Gastroesophageal sphincter (tissue), 4 donors: ENCODE results near the gene EFCAB13. TPM values are rescaled to one million over a fixed set of nuclear protein-coding genes. Genes with fewer than 3 reads are reported as not detected.

Experiments used
- ATAC-seq: fragments of 150-250 bp; one replicate; pipeline ENCODE4 v1.9.1; 2016; ENCODE audit warnings: mild to moderate bottlenecking, moderate library complexity
- H3K27ac ChIP-seq, 4 donors: fragments of 200-600 bp; sonication (generic) in 3 of 4; 1 replicate in 3 of 4; 2 replicates in 1 of 4; pipeline ENCODE4 v1.5.1; 2016 to 2019
- H3K27me3 ChIP-seq: fragments of 200-600 bp; sonication (generic); one replicate; pipeline ENCODE4 v1.5.1; 2019
- H3K36me3 ChIP-seq, 2 donors: fragments of 200-600 bp; sonication (generic); one replicate each; pipeline ENCODE4 v1.5.1; 2019; ENCODE audit warnings: control low read depth in 1 of 2
- H3K4me1 ChIP-seq, 3 donors: fragments of 200-600 bp; sonication (generic); 1 replicate in 2 of 3; 2 replicates in 1 of 3; pipeline ENCODE4 v1.5.1; 2016 to 2019; ENCODE audit warnings: control low read depth in 2 of 3
- H3K4me3 ChIP-seq, 2 donors: fragments of 200-600 bp; sonication (generic); one replicate each; pipeline ENCODE4 v1.5.1; 2019; ENCODE audit warnings: mild to moderate bottlenecking in 1 of 2, moderate library complexity in 1 of 2
- H3K9me3 ChIP-seq, 3 donors: fragments of 200-600 bp; sonication (generic); one replicate each; pipeline ENCODE4 v1.5.1; 2017 to 2019; ENCODE audit warnings: control low read depth in 2 of 3
- EP300 ChIP-seq: sonication (generic); formaldehyde crosslinking; IDR thresholded peaks from one replicate; pipeline ENCODE4 v1.6.1; 2017; ENCODE audit warnings: antibody characterized with exemption, mild to moderate bottlenecking
- POLR2A ChIP-seq, 2 donors: fragments of 450-650 bp; IDR thresholded peaks; one replicate each; pipeline ENCODE4 v1.6.1; 2017; ENCODE audit warnings: antibody characterized with exemption in 2 of 2, mild to moderate bottlenecking in 2 of 2, moderate library complexity in 1 of 2
- POLR2AphosphoS5 ChIP-seq: sonication (generic); formaldehyde crosslinking; IDR thresholded peaks from one replicate; pipeline ENCODE4 v1.6.1; 2017; ENCODE audit warnings: antibody characterized with exemption
- WGBS, 2 donors: methylation state at CpG; one replicate each; pipeline ENCODE4 v1.1.5; 2018; ENCODE audit warnings: low coverage in 1 of 2; 5-methylcytosine and 5-hydroxymethylcytosine counted together
- total RNA-seq, 4 donors: library from RNA; depleted of rRNA; stranded (reverse); fragments of >200 nt; gene quantifications; one replicate each; pipeline ENCODE4 v1.1.0, GENCODE V29; 2016
- TF ChIP-seq, protein P1 (sequence below), 4 experiments: fragments of 200-600 bp in 2 of 4; fragments of 450-650 bp in 2 of 4; sonication (generic) in 1 of 4; IDR thresholded peaks; one replicate each; pipeline ENCODE4 v1.5.1; 2017 to 2019; ENCODE audit warnings: antibody characterized with exemption in 4 of 4, mild to moderate bottlenecking in 2 of 4, moderate library complexity in 2 of 4

Gene EFCAB13
- total RNA-seq, 4 donors from 2014 or later = 7.0 to 14.5 (median 8.6) TPM

DNA sequence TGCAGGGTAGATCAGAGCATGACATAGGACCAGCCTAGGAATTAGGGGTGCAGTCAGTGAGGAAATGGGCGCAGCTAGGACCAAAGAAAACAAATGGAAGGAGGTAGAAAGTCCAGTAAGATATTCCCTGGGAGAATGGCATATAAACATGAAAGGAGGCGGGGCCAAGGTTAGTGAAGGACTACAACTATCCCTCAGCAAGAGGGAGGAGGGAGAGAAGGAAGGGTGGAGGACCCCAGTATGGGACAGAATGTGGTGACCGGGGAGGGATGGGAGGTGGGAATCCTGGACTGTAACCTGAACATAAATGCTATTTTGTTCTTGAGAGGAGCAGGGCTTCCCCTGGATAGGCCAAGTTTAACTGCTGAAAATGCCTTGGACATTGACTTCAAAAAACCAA, 47.3 kb upstream of the EFCAB13 start:
- WGBS, 2 donors = 76 to 91% methylated on average over 2 to 3 of the region's 3 CpGs
- peak overlapping the region; percentile 85 to 97 (median 92) for H3K27ac ChIP-seq
- no peak for TF ChIP-seq EP300
- no peak overlapping the region for H3K4me3 ChIP-seq
- H3K27me3 ChIP-seq = no peaks in the 10 kb centered on the region
- ATAC-seq = no peak
- no peaks in the 10 kb centered on the region for H3K36me3 ChIP-seq
- H3K4me1 ChIP-seq = peaks cover 39 to 85% (median 61%) of the 10 kb centered on the region in 3 donors
- H3K9me3 ChIP-seq = no peaks in the 10 kb centered on the region

DNA sequence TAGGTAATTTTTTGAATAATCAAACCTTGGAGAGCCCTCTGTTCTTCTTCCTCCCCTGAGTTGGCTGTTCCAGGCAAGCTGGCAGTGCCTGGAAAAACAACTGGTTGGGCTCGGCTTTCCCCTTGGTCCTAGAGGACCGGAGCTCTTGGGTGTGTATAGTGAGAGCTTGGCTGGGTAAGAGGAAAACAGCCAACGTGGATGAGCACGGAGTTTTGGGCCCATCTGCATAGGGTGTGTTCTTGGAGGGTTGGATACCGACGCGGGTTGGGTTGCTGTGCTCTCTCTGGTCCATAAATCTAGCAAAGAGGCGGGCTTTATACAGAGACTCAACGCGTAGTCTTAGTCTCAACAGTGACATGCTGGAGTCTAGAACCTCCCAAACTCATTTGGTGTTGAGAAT, 46.9 kb upstream of the EFCAB13 start:
- H3K27ac ChIP-seq = peak overlapping the region; percentile 85 to 97 (median 92)
- ATAC-seq = peak; percentile 43
- TF ChIP-seq POLR2A (IDR thresholded peaks at IDR 0.05) = no peak
- TF ChIP-seq, protein P1, sequence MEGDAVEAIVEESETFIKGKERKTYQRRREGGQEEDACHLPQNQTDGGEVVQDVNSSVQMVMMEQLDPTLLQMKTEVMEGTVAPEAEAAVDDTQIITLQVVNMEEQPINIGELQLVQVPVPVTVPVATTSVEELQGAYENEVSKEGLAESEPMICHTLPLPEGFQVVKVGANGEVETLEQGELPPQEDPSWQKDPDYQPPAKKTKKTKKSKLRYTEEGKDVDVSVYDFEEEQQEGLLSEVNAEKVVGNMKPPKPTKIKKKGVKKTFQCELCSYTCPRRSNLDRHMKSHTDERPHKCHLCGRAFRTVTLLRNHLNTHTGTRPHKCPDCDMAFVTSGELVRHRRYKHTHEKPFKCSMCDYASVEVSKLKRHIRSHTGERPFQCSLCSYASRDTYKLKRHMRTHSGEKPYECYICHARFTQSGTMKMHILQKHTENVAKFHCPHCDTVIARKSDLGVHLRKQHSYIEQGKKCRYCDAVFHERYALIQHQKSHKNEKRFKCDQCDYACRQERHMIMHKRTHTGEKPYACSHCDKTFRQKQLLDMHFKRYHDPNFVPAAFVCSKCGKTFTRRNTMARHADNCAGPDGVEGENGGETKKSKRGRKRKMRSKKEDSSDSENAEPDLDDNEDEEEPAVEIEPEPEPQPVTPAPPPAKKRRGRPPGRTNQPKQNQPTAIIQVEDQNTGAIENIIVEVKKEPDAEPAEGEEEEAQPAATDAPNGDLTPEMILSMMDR (IDR thresholded peaks at IDR 0.05) = no peak
- no peak for TF ChIP-seq POLR2AphosphoS5
- no peak for TF ChIP-seq EP300
- H3K36me3 ChIP-seq = no peaks in the 10 kb centered on the region
- H3K4me3 ChIP-seq = no peak overlapping the region
- H3K27me3 ChIP-seq = no peaks in the 10 kb centered on the region
- WGBS, 2 donors = 0 to 20% methylated on average over 2 to 4 of the region's 10 CpGs
- no peaks in the 10 kb centered on the region for H3K9me3 ChIP-seq
- peaks cover 39 to 87% (median 61%) of the 10 kb centered on the region in 3 donors for H3K4me1 ChIP-seq

DNA sequence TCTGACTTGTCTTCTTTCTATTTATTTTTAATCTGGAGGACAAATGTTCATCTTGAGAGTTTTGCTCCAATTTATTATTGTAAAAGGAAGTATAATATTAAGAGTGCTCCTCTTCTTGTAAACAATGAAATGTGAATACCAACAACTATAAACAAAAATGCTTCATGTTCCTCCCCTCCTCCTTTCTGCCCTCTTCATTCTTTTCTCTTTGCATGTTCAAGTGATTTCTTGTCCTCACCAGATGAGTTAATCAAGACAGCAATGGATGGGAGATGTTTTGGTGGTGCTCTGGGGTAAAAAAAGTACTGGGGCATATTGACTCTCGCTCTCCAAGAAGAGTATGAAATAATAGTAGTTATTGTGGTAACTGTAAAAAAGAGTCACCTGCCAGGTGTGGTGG, 45.8 kb upstream of the EFCAB13 start:
- WGBS, 2 donors = 83 to 100% methylated on average over 1 of the region's 1 CpG
- Histone ChIP-seq H3K4me3 (no peak overlapping the region), H3K9me3 (no peaks in the 10 kb centered on the region), H3K4me1 (peaks cover 39 to 87% (median 61%) of the 10 kb centered on the region in 3 donors), H3K27me3 (no peaks in the 10 kb centered on the region), H3K36me3 (no peaks in the 10 kb centered on the region), H3K27ac (peak overlapping the region; percentile 85 to 97 (median 92))
- ATAC-seq = no peak
- TF ChIP-seq POLR2A (IDR thresholded peaks at IDR 0.05) (no peak), POLR2AphosphoS5 (no peak), EP300 (no peak)
- TF ChIP-seq, protein P1 (IDR thresholded peaks at IDR 0.05) = no peak

DNA sequence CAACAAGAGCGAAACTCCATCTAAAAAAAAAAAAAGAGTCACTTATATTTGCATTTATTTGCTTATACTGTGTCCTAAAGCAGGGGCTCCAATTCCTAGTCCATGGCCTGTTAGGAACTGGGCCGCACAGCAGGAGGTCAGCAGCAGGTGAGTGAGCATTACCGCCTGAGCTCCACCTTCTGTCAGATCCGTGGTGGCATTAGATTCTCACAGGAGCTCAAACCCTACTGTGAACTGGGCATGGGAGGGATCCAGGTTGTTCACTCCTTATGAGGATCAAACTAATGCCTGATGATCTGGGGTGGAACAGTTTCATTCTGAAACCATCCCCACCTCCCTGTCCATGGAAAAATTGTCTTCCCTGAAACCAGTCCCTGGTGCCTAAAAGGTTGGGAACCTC, 45.2 kb upstream of the EFCAB13 start:
- H3K27ac ChIP-seq = peak overlapping the region; percentile 85 to 97 (median 92)
- WGBS, 2 donors = 50 to 71% methylated on average over 1 of the region's 4 CpGs
- no peak for ATAC-seq
- H3K27me3 ChIP-seq = no peaks in the 10 kb centered on the region
- peaks cover 39 to 81% (median 61%) of the 10 kb centered on the region in 3 donors for H3K4me1 ChIP-seq
- H3K4me3 ChIP-seq = no peak overlapping the region
- no peak for TF ChIP-seq EP300
- peaks cover 0 to 4% of the 10 kb centered on the region in 2 donors for H3K36me3 ChIP-seq
- no peaks in the 10 kb centered on the region for H3K9me3 ChIP-seq

DNA sequence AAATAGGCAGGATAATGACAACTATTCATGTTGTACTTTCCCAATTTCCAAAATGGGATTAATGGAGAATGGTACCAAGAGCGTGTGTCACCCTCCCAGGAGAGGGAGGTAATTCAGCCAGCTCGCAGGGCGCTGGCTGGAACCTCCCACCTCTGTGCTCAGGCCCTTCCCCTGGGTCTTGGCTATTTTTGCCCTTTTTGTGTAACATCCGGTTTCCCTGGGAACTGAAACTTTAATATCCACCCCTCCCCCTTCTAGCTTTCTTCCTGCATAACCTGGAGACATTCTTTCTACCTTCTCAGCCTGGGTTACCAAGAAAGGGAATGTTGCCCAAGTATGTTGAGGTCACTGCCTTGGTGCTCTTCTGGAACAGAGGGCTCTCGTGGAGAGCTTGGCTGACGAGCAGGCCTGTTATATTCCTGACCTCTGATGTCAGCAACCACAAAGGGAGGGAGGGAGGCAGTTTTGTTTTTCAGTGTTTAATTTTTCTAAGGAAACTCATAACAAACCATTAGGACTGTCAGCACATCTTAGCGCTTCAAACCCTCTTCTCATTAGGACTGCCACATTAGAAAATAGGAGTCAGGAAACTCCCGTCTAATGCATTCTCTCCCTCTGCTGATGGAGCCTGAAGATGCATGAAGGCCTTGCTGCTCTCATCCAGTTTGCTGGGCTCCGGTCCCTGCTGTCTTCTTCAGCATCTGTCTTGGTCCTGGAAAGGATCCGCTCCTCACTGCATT, 44.5 kb upstream of the EFCAB13 start:
- ATAC-seq = peak; percentile 86
- Histone ChIP-seq H3K9me3 (no peaks in the 10 kb centered on the region), H3K4me1 (peaks cover 39 to 74% (median 61%) of the 10 kb centered on the region in 3 donors), H3K4me3 (no peak overlapping the region), H3K27ac (peak overlapping the region; percentile 85 to 97 (median 92)), H3K27me3 (no peaks in the 10 kb centered on the region), H3K36me3 (peaks cover 0 to 8% of the 10 kb centered on the region in 2 donors)
- 1 to 19% methylated on average over 5 to 8 of the region's 10 CpGs for WGBS, 2 donors
- TF ChIP-seq POLR2AphosphoS5 (peak; percentile 86), POLR2A (IDR thresholded peaks at IDR 0.05) (no peak), EP300 (peak; percentile 52)
- TF ChIP-seq, protein P1 (IDR thresholded peaks at IDR 0.05) = peak in 3 of 4 experiments; percentile 29 to 35 (median 30)
